Measurements from ENCODE around the gene OR1I1. TPM values are rescaled to one million over a fixed set of nuclear protein-coding genes. Genes with fewer than 3 reads are reported as not detected.

Gene OR1I1
- total RNA-seq, 1 donor from 2014 or later, result not detected

- Mint-ChIP-seq H3K4me3 (no peak overlapping the region), H3K4me1 (no peaks in the 10 kb centered on the region), H3K27me3 (ENCODE audit: low read depth) (peaks cover 53% of the 10 kb centered on the region), H3K27ac (ENCODE audit: unreplicated experiment) (no peak overlapping the region), H3K36me3 (ENCODE audit: low read depth) (no peaks in the 10 kb centered on the region), H3K9me3 (no peaks in the 10 kb centered on the region)
- no peak for TF ChIP-seq CTCF (conservative IDR thresholded peaks at IDR 0.05)
- no peak for DNase-seq (ENCODE audit: low read depth, low spot score)
These were observed 39.2 kb upstream of the OR1I1 start for GRCh38 chr19:15042826-15043225.

- H3K9me3 Mint-ChIP-seq, result peaks cover under 1% of the 10 kb centered on the region
- no peak for DNase-seq (ENCODE audit: low read depth, low spot score)
These were observed 36.5 kb upstream of the OR1I1 start for GRCh38 chr19:15045506-15045905.

GRCh38 chr19:15047680-15048079, 34.3 kb upstream of the OR1I1 start:
- TF ChIP-seq CTCF (conservative IDR thresholded peaks at IDR 0.05), result no peak
- Mint-ChIP-seq H3K9me3 (peaks cover 13% of the 10 kb centered on the region), H3K27me3 (ENCODE audit: low read depth) (peaks cover 60% of the 10 kb centered on the region), H3K4me3 (no peak overlapping the region), H3K36me3 (ENCODE audit: low read depth) (no peaks in the 10 kb centered on the region), H3K4me1 (no peaks in the 10 kb centered on the region), H3K27ac (ENCODE audit: unreplicated experiment) (no peak overlapping the region)
- DNase-seq (ENCODE audit: low read depth, low spot score), result no peak

More at GRCh38 chr19:15045506-15045905, 36.5 kb upstream of the OR1I1 start:
- H3K36me3 Mint-ChIP-seq (ENCODE audit: low read depth), result no peaks in the 10 kb centered on the region
- peaks cover 47% of the 10 kb centered on the region for H3K27me3 Mint-ChIP-seq (ENCODE audit: low read depth)
- TF ChIP-seq CTCF (conservative IDR thresholded peaks at IDR 0.05), result no peak
- H3K4me1 Mint-ChIP-seq, result no peaks in the 10 kb centered on the region
- no peak overlapping the region for H3K4me3 Mint-ChIP-seq
- no peak overlapping the region for H3K27ac Mint-ChIP-seq (ENCODE audit: unreplicated experiment)

GRCh38 chr19:15048128-15048527, 33.9 kb upstream of the OR1I1 start:
- DNase-seq (ENCODE audit: low read depth, low spot score), result no peak
- Mint-ChIP-seq H3K36me3 (ENCODE audit: low read depth) (no peaks in the 10 kb centered on the region), H3K4me3 (no peak overlapping the region), H3K9me3 (peaks cover 13% of the 10 kb centered on the region), H3K27ac (ENCODE audit: unreplicated experiment) (no peak overlapping the region), H3K27me3 (ENCODE audit: low read depth) (peaks cover 61% of the 10 kb centered on the region), H3K4me1 (no peaks in the 10 kb centered on the region)
- TF ChIP-seq CTCF (conservative IDR thresholded peaks at IDR 0.05), result no peak

GRCh38 chr19:15048885-15049541, 33.0 kb upstream of the OR1I1 start, which contains the start of gene CASP14:
CASP14 (plus strand) TSS chr19:15049480; CDS start chr19:15052252, 2,772 bp downstream.
- Mint-ChIP-seq H3K36me3 (ENCODE audit: low read depth) (no peaks in the 10 kb centered on the region), H3K27ac (ENCODE audit: unreplicated experiment) (no peak within 1 kb of the TSS), H3K4me3 (no peak within 1 kb of the TSS), H3K4me1 (no peaks in the 10 kb centered on the region), H3K27me3 (ENCODE audit: low read depth) (peaks cover 62% of the 10 kb centered on the region), H3K9me3 (peaks cover 13% of the 10 kb centered on the region)
- no peak for TF ChIP-seq CTCF (conservative IDR thresholded peaks at IDR 0.05)
- no peak for DNase-seq (ENCODE audit: low read depth, low spot score)

All from neural crest cell (in vitro differentiated cells).